K562 (cell line): Measurements from ENCODE around the gene ENDOU.

Experiments used
- ELF1 ChIP-seq: fragments of 200-800 bp; sonication (Bioruptor generic); IDR thresholded peaks from 2 replicates; pipeline ENCODE4 v1.6.1; 2016; ENCODE audit warnings: missing genetic modification characterization, missing compliant biosample characterization
- EP300 ChIP-seq: IDR thresholded peaks from 2 replicates; pipeline ENCODE4 v1.6.1; 2012; ENCODE audit warnings: low read length, improper control_type of control experiment
- ESRRA ChIP-seq: fragments of 450-650 bp; IDR thresholded peaks from 2 replicates; pipeline ENCODE4 v1.6.1; 2014; ENCODE audit warnings: low read depth, mild to moderate bottlenecking, moderate library complexity, borderline replicate concordance
- MEF2A ChIP-seq: IDR thresholded peaks from 2 replicates; pipeline ENCODE4 v1.6.1; 2011; ENCODE audit warnings: low read depth, mild to moderate bottlenecking, low read length, moderate library complexity; ENCODE audit not compliant: control insufficient read depth
- NFRKB ChIP-seq: fragments of 450-650 bp; IDR thresholded peaks from 2 replicates; pipeline ENCODE4 v1.6.1; 2016; ENCODE audit warnings: low read depth
- RBM15 ChIP-seq: fragments of 200-400 bp; formaldehyde crosslinking; IDR thresholded peaks from 2 replicates; pipeline ENCODE4 v1.6.1; 2018; ENCODE audit warnings: mild to moderate bottlenecking, low read length, moderate library complexity; ENCODE audit not compliant: insufficient read depth
- YBX1 ChIP-seq: fragments of 450-650 bp; IDR thresholded peaks from 2 replicates; pipeline ENCODE4 v1.7.1; 2016; ENCODE audit warnings: mild to moderate bottlenecking
- TF ChIP-seq, protein P1 (sequence below), 3 experiments: IDR thresholded peaks in 2 of 3; conservative IDR thresholded peaks in 1 of 3; 2 replicates each; pipeline ENCODE4 v1.5.1; 2011 to 2012; ENCODE audit warnings: low read length in 3 of 3, mild to moderate bottlenecking in 3 of 3, control low read depth in 2 of 3, improper control_type of control experiment in 1 of 3, inconsistent platforms in 1 of 3, low read depth in 1 of 3, mixed read lengths in 1 of 3, moderate library complexity in 1 of 3; ENCODE audit not compliant: insufficient read depth in 2 of 3
- TF ChIP-seq, protein P2 (sequence below), 2 experiments: IDR thresholded peaks; 2 replicates each; pipeline ENCODE4 v1.6.1; 2011; ENCODE audit warnings: borderline replicate concordance in 1 of 2, control low read depth in 1 of 2, low read depth in 1 of 2, low read length in 1 of 2, mild to moderate bottlenecking in 1 of 2, mixed read lengths in 1 of 2, moderate library complexity in 1 of 2; ENCODE audit not compliant: insufficient read depth in 1 of 2, insufficient read length in 1 of 2, poor library complexity in 1 of 2, severe bottlenecking in 1 of 2; ENCODE audit errors: extremely low read depth in 1 of 2
- TF ChIP-seq, protein P3 (sequence below): fragments of 250-450 bp; sonication (Bioruptor Pico); IDR thresholded peaks from 2 replicates; pipeline ENCODE4 v1.8.0; 2021; ENCODE audit warnings: moderate library complexity, mild to moderate bottlenecking, inconsistent platforms

DNA sequence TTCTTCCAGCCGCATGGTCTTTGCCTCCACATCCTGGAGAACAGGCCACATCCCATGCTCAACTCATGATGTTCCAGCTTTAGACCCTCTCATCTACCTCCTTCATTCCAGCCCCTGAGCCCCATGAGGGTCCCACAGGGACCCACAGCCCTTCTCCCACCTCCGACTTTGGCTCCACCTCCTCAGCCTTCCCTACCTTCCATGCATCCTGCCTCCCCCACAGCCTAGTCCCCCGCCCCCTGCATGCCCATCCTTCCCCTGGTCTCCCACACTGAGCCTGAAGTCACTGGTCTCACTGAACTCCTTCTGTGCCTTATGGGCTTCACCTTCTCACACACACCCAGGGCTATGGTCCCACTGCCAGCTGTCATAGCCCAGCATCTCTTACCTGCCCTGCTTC is 23.6 kb upstream of the ENDOU start:
- TF ChIP-seq, protein P1, sequence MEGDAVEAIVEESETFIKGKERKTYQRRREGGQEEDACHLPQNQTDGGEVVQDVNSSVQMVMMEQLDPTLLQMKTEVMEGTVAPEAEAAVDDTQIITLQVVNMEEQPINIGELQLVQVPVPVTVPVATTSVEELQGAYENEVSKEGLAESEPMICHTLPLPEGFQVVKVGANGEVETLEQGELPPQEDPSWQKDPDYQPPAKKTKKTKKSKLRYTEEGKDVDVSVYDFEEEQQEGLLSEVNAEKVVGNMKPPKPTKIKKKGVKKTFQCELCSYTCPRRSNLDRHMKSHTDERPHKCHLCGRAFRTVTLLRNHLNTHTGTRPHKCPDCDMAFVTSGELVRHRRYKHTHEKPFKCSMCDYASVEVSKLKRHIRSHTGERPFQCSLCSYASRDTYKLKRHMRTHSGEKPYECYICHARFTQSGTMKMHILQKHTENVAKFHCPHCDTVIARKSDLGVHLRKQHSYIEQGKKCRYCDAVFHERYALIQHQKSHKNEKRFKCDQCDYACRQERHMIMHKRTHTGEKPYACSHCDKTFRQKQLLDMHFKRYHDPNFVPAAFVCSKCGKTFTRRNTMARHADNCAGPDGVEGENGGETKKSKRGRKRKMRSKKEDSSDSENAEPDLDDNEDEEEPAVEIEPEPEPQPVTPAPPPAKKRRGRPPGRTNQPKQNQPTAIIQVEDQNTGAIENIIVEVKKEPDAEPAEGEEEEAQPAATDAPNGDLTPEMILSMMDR (IDR thresholded peaks at IDR 0.05 in 2 of 3, conservative IDR thresholded peaks at IDR 0.05 in 1 of 3; ENCODE audit: insufficient read depth in 2 of 3, low read depth in 1 of 3, low read length in 3 of 3), result no peak
- TF ChIP-seq ELF1 (tag), result no peak
- TF ChIP-seq EP300, result no peak
- TF ChIP-seq NFRKB, result no peak
- no peak for TF ChIP-seq RBM15
- no peak for TF ChIP-seq MEF2A
- TF ChIP-seq, protein P2, sequence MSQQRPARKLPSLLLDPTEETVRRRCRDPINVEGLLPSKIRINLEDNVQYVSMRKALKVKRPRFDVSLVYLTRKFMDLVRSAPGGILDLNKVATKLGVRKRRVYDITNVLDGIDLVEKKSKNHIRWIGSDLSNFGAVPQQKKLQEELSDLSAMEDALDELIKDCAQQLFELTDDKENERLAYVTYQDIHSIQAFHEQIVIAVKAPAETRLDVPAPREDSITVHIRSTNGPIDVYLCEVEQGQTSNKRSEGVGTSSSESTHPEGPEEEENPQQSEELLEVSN (IDR thresholded peaks at IDR 0.05; ENCODE audit: borderline replicate concordance in 1 of 2, extremely low read depth in 1 of 2, insufficient read depth in 1 of 2, insufficient read length in 1 of 2, low read depth in 1 of 2, low read length in 1 of 2, poor library complexity in 1 of 2, severe bottlenecking in 1 of 2), result no peak
- TF ChIP-seq, protein P3, sequence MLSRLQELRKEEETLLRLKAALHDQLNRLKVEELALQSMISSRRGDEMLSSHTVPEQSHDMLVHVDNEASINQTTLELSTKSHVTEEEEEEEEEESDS (CRISPR knock-in tag), result no peak
- no peak for TF ChIP-seq ESRRA
- no peak for TF ChIP-seq YBX1
